ENCODE results near the gene AGMO. TPM values are rescaled to one million over a fixed set of nuclear protein-coding genes. Genes with fewer than 3 reads are reported as not detected.

The AGMO gene
- total RNA-seq, 1 experiment from 2014 or later = not detected

DNA sequence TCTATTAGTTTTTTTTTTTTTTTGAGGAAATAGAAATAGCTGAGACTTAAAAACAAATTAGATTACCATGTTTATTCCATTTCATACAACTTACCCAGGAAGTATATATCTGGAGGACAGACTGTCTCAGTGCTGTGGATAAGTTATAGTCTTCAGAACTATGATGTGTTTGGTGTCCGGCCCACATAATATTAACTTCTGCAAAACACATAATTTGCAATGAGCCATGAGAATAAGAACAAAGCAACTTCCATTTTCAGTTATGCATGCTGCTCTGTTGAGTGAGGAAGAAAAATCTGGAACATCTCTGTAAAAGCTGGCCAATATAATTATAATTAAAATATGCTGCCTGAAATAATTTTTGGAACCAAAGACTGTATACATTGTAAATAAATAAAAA is 130.9 kb downstream of the AGMO start (continued):
- TF ChIP-seq MAX (IDR thresholded peaks at IDR 0.05) (no peak), EGR1 (IDR thresholded peaks at IDR 0.05; ENCODE audit: low read depth) (no peak), SIN3A (IDR thresholded peaks at IDR 0.05; ENCODE audit: low read depth) (no peak), JUND (IDR thresholded peaks at IDR 0.05) (no peak), ZFX (IDR thresholded peaks at IDR 0.05) (no peak), REST (IDR thresholded peaks at IDR 0.05; ENCODE audit: low read depth) (no peak), TCF7L2 (IDR thresholded peaks at IDR 0.05; ENCODE audit: borderline replicate concordance, extremely low read depth, insufficient read depth, insufficient read length) (no peak)

GRCh38 chr7:15430191-15430590 is 131.6 kb downstream of the AGMO start:
- Histone ChIP-seq H3K4me2 (ENCODE audit: low read length) (no peak overlapping the region), H3K4me3 (replicated peaks in 1 of 2; ENCODE audit: low read depth in 1 of 2, low read length in 2 of 2) (no peak overlapping the region), H3K4me1 (ENCODE audit: control insufficient read depth in 1 of 2, insufficient read depth in 2 of 2, low read length in 2 of 2) (no peaks in the 10 kb centered on the region), H3K9me3 (ENCODE audit: control insufficient read depth in 1 of 2, insufficient read depth in 1 of 2, low read depth in 1 of 2, low read length in 2 of 2) (no peaks in the 10 kb centered on the region), H3K27ac (ENCODE audit: low read depth, low read length) (no peak overlapping the region), H3K9me2 (ENCODE audit: insufficient read depth) (no peaks in the 10 kb centered on the region), H3K27me3 (ENCODE audit: insufficient read depth, low read length) (no peaks in the 10 kb centered on the region), H3K9ac (ENCODE audit: low read length) (no peak overlapping the region), H3K36me3 (ENCODE audit: control insufficient read depth in 1 of 2, insufficient read depth in 2 of 2, low read length in 2 of 2) (no peaks in the 10 kb centered on the region), H2AFZ (ENCODE audit: low read depth, low read length, poor library complexity, severe bottlenecking) (no peak overlapping the region), H4K20me1 (ENCODE audit: insufficient read depth) (no peaks in the 10 kb centered on the region), H3K79me2 (ENCODE audit: insufficient read depth, low read length) (no peaks in the 10 kb centered on the region)
- ATAC-seq (no peak), DNase-seq (ENCODE audit: low read depth, low spot score) (no peak)
- TF ChIP-seq ELF1 (IDR thresholded peaks at IDR 0.05; ENCODE audit: borderline replicate concordance, low read depth) (no peak), POLR2A (IDR thresholded peaks at IDR 0.05; ENCODE audit: borderline replicate concordance, extremely low read depth, insufficient read depth, insufficient read length) (no peak), SRF (IDR thresholded peaks at IDR 0.05; ENCODE audit: low read depth) (no peak), REST (IDR thresholded peaks at IDR 0.05; ENCODE audit: low read depth) (no peak), RAD21 (IDR thresholded peaks at IDR 0.05; ENCODE audit: low read depth) (no peak), MAX (IDR thresholded peaks at IDR 0.05) (no peak), TCF7L2 (IDR thresholded peaks at IDR 0.05; ENCODE audit: borderline replicate concordance, extremely low read depth, insufficient read depth, insufficient read length) (no peak), POLR2AphosphoS5 (IDR thresholded peaks at IDR 0.05; ENCODE audit: low read depth, low read length) (no peak), FOSL1 (IDR thresholded peaks at IDR 0.05; ENCODE audit: low read depth) (no peak), SIN3A (IDR thresholded peaks at IDR 0.05; ENCODE audit: low read depth) (no peak), ZNF274 (IDR thresholded peaks at IDR 0.05; ENCODE audit: low read depth, low read length) (no peak), ZFX (IDR thresholded peaks at IDR 0.05) (no peak)
- ChIA-PET CTCF (no interaction called here), POLR2A (no interaction called here), RAD21 (ENCODE audit: low non-redundant PET in 1 of 2, low total read pairs in 2 of 2, uncharacterized antibody in 2 of 2, unreplicated experiment in 2 of 2) (no interaction called here)
- intact Hi-C loops (cut with micrococcal nuclease) = loop anchor here (2.0 kb wide), 1 partner anchor 61 kb away; no protein-coding TSS in a partner anchor
- BruUV-seq (replicated peaks) = no TSS peak
